Activated CD8-positive, alpha-beta memory T cell treated with anti-CD3 and anti-CD28 coated beads, Interleukin-2, amount 50 U/mL, for 48 hours (primary cell): ENCODE measurements around the gene PRKAG1.

ENCODE experiments used
- DNase-seq: peaks from one replicate; pipeline ENCODE4 v3.0.0-alpha.2; 2020

PRKAG1 gene

DNA sequence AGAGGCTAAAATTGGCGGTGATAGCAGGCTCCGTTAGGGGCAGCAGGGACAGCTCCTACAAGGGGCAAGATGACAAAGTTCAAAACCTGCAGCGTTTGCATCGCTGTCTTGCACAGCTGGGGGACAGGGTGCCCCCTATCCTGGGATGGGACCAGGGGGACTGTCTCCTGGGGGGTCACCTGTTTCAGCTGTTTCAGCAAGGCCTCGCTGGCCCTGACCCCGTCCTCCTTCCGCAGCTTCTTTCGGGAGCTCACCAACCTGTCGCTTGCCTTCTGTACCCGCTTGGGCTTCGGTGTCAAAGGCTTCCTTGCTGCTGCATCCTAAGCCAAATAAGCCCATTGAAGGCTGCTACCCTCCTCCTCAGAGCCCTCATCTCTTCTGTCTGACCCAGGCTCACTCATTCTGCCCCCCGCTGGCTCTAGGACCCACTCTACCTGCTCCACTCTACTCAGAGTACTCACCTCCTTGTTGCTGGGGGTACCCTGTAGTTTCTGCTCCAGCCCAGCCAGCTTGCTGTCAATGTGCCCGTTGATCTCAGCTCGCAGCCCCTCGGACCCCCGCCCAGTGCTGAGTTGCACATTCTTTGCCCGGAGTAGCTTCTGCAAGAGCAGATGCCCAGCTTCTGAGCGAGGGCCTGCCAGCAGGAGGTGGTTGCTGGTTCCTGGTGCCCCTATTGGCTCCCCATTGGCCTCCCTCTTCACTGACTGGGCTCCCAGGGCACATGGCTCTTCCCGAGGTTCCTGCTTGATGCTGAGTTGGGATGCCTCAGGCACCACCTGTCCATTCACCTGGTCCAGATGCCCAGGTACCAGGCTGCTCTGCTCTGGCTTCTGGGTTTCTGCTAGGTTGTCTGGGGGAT, 12.4 kb upstream of the PRKAG1 start:
- no peak for DNase-seq

DNA sequence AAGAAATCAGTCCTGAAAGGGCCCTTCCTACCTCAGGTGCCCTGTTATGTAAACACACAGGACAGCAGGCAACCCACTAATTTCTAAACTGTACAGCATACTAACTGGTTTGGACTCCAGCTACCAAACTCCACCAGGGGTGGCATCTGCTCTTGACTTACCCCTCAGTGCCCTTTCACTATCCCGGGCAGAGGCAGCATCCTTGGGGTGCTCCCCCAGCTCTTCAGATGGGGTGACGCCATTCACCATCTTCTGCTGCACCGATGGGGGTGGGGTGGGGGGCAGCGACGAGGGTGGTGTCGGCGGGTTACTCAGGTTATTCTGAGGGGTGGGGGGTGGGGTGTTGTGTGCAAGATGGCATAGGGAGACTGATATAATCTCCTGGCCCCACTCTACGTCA, 11.5 kb upstream of the PRKAG1 start:
- DNase-seq: no peak

DNA sequence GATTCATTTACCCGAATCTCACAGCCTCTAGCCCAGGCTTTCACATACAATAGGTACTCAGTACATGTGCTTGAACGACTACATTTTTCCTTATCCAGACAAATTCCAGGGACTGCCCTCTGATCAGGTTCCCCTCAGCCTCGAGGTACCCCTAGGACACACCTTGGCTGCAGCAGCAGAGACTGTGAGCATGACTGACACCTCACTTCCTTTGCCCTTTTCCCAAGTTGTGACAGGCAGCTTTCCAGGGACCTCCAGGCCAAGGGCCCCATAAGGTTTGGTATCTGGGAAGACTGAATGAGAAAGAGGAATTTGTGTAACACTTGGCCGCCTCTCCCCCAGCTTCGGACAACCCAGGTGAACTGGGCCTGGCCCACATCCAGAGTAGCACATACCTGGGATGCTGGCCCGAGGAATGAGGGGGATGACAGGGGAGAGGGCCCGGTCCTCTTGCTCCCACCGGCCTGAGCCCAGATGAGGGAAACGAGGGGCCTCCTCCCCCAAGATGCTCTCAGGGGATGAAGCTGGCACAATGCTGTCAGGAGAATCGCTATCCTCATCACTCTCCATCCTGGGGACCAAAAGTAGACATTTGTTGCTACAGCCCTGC, 10.2 kb upstream of the PRKAG1 start:
- no peak for DNase-seq

DNA sequence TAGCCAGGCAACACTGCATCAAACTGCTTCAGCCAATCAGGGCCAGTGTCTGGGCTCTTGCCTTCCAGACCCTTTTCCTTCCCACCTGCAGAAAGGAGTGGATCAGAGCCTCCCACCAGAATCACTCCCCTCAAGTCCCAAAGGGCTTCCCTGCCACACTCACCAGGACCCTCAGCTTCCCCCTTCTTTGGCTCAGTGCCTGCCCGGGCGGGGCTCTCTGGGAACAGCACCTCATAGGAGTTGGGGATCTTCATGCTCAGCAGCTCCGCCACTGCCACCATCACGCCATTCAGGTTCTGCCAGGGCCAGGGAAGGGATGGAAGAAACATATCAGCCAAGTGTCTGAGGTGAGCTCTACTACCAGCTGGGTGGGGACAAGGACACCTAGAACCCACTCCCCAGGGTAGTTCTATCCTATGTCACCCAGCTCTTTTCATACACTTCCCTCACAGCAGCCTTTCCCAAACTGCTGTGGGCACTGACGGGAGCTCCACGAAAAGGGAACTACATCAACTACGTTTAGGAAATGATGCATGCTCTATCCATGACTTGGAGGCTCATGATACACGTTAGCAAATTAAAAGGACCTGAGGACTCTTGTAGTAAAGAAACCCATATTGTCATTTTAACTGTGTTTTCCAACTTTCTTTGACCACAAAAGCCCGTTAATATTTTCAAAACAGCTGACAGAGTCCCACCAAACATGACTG, 9.4 kb upstream of the PRKAG1 start:
- peak; percentile 44 for DNase-seq

DNA sequence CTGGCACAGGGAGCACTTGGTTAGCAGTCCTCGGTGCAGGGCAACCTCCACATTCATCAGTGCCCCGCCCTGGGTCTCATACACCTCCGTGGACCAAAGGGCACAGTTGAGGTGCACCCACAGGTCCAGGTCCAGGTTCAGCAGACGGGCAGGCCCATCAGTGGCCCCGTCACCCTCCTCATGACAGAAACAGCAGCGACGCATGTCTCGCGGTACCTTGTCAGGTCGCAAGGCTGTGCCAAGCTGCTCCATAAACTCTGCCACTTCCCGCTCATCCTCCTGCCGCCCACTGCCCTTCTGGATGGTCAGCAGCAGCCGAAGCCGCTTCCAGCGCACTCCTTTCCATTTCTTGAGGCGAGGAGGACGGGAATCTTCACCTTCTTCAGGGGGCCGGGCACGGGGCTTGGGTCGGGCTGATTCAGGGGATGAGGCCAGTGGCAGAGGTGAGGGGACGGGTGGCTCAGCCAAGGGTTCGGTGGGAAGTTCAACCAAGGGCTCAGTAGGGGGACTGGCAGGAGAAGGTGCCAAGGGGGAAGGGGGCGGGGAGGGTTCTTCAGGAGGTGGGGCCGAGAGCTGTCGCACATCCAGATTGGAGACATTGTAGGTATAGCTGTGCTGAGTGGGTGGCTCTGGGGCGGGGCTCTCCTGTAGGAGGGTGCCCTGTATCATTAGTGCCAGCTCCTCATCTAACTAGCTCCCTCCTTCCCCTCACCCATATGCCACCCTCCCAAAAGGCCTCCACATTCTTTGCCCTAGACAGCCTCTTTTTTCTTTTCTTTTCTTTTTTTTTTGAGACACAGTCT, 8.3 kb upstream of the PRKAG1 start:
- peak; percentile 41 for DNase-seq

DNA sequence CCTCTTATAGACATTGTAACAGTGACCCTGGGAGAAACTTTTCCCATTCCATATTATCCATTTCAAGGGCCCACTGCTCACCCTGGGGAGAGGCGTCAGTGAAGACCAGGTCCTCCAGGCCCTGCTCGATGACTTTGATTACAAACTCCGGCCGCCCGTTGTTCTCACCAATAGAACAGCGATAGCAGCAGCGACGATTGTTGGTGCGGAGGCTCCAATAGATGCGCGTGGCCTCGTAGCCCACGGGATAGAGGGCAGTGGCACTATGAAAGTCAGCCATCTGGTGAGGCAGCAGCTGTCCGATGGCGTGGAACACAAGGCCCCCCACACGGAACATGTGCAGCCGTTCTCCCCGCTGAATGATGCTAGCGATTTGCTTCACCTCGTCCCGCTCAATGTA, 7.5 kb upstream of the PRKAG1 start:
- peak; percentile 41 for DNase-seq

DNA sequence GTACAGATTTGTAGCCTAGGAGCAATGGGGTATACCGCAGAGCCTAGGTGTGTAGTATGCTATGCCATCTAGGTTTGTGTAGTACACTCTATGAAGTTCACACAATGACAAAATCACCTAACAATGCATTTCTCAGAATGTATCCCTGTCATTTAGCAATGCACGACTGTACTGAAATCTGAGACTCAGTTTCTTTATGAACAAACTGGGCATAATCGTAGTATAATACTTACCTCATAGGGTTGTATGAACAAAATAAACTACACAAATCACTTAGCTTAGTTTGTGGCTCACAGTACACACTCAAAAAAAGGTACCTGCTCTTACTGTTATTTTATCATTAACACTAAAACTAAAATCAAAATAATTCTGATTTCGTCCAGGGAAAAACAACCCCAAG, 6.9 kb upstream of the PRKAG1 start:
- DNase-seq: no peak

DNA sequence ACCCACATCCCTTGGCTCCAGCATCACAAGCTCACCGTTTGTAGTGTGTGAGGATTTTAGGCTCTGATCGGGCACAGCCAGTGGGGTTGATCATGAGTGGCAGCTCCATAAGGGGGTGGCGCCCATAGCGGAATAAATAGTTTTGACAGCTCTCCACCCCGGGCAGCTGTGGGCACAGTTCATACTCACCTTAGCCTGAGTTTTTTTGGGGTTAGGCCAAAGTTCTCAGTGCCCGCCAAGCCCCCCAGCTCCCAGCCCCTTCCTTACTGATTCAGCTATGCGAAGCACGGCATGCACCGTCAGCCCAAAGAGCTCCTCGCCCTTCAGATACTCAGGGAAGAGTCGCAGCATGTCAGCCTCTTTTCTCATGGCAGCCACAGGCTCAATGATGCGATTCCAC, 6.0 kb upstream of the PRKAG1 start:
- DNase-seq: no peak

DNA sequence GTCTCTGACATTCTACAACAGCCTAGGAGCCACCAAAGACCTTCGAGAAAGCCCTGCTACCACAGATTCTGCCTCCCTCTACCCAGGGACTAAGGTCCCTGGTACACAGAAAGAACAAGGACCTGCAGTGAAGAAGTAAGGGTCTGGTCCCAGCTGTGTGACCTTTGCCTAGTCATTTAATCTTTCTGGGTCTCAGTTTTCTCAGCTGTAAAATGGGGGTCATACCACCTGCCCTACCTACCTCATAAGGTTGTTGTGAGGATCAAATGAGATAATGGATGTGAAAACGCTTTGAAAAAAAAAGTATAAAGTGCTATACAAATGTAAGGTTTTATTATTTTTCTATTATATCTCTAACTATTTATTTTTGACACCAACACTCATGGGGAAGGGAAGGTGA, 5.2 kb upstream of the PRKAG1 start:
- no peak for DNase-seq

DNA sequence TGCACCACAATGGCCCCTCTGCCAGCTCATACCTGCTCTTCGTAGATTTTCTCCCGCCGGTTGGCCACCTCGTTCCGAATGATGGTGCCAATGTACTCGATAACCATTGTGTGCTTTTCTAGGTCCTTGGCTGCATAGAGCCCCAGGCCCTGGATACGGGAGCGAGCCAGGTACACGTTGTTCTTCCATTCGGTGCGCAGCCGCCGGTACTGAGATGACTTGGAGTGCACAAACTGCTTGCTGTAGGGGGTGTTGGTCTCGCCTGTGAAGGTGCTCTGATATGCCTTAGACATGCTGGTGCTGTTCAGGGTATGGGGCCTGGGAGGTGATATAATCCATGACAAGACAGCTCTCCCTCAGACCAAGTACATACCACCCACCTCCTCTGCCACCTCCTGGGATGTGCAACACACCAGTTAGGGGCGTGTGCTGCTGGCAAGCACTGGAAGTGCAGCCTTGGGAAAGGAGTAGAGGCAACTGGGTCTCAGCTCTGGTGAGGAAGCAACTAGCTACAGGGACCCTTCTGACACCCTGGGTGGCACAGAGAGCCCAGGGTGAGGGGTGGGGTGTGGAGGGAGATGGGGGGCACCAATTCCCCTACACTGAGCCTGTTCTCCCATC, 4.1 kb upstream of the PRKAG1 start:
- peak; percentile 47 for DNase-seq

DNA sequence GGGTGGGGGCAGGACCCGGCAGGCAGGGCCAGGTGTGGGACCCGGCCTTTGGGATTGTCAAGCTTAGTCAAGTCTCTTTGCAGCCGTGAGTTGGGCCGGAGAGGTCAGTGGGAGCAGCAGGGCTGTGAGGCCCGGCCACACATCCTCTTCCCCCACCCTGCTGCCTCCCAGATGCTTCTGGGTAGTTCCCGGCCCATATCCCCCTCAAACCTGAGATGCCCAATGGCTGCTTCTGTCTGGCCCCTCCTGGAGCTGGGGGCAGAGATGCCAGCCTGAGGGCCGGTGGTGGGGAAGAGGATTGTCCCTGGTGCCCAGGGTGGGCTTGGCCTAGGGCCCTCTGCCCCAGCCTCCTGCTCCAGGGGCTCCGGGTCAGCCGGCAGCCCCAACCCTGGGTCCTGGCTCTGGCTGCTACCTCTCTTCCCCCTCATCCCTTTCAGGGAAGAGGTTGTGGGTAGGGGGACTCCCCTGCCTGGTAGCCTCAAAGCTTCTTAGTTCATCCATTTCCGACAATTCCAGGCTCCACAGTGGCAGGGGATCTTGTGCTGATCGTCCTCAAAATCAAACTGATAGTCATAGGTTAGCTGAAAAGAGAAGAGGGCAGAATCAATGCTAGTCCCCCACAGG, 2.8 kb upstream of the PRKAG1 start:
- DNase-seq: peak; percentile 49

DNA sequence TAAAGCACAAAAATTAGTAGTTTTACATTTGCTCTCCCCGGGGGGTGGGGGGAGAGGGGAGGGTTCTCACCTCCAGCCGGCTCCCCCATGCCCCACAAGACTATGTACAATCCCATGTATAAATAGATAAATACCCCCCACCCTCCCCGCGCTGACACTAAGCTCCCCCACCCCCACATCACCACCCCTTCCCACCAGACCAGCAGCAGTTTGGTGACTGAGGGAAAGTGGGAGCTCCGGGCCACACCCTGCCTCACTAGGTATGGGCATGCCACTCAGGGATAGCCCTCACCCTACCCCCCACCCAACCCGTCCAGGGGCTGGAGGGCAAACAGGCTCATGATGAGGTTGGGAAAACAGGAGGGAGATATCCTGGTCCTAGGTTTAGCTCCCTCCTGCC, 1.9 kb upstream of the PRKAG1 start:
- peak; percentile 44 for DNase-seq

DNA sequence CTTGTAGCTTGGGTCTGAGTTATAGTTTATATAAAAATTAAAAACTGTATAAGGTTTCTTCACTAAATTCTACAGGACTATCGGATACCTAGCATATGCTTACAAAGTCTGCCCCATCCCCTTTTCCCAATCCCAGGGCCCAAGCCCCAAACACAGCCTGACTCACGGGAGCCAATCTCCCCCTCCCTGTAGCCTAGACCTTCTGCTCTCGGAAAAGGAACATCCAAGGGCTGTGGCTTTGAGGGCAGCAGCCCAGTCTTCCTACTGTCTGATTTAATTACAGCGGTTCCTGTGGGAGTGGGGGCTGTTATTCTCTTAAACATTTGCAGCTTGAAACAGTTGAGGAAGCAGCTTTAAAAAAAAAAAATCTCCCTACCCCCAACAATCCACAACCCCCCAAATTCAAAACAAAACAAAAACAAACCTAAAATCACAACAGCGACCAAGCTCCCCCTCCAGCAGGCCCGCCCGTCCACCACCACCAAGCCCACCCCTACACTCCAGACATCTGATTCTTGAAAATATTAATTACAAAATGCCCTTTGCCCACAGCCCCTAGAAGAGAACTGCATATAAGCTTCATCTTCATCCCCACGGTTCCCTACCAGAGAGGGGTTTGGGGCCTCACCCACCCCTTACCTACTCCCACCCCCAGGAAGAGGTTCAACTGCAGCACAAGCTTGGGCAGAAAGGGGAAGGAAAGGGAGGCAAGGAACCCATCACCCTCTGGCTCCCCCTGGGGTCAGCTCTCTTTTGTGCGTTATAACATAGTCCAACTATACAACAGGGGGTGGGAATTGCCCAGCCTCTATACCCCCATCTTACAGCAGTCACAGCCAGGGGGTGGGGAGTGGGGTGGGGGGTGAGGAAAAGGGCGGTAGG, 1.1 kb upstream of the PRKAG1 start:
- peak; percentile 63 for DNase-seq

DNA sequence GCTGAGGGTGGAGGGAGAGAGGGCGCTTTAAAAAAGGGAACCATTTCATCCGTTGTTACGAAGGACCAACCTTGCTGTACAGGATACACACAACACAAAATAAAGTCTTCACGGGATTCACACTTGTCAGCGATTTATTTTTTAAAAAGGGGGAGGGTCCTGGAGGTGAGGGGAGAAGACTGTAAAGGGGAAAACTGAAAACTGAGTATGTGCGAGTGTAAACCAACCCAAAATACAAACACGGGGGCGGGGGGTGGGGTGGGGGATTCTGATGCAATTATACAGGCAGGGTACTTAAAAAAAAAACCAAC, 499 bp upstream of the PRKAG1 start:
- DNase-seq: no peak

DNA sequence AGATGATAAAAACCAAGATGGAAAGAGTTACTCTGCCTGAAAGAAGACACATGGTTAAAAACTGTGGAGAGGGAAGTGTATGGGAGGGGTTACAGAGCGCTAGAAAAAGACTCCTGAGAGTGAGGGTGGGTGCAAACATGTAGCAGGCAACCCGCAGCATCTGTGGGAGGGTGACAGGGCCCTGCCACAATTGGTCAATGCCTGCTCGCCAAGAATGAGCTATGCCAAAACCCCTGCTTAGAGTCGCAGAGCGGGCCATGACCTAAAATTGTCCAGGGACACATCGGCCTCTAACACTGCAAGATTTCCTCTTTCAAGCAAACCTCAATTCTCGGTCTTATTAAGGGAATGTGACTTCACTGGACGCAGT, 700 bp downstream of the PRKAG1 start:
- DNase-seq: peak; percentile 76

DNA sequence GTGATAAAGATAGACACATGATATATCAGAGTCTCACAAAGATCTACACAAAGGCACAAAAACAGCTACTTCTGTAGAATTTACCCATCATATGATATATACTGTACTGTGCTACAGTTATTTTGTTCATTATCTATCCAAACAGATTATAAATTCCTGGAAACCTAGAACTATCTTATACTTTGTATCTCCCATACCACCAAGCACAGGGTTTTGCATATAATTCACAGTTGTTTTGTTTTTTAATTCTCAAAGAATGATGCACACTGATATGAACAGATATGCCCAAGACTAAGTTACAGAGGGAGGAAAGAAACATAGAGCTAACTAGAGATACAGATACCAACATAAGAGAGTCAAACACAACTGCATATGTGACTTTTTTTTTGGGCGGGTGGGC, 3.4 kb downstream of the PRKAG1 start:
- DNase-seq: no peak

DNA sequence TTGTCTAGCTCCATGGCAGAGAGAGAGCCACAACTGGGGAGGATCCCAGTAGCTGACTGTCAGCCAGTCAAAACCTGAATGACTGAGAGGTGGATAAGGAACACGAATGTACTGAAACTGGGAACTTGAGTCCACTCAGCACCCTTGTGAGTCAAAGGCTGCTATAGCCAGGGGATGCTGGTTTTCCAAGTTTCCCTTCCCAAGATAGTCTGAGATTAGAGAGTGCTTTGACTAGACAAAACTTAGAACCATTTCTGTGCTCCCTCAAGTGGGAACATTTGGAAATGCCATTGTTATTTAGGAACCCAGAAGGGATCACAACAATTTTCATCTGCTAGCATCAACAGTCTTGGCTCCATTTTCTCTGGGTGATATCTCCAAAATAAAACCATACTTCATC, 4.0 kb downstream of the PRKAG1 start:
- no peak for DNase-seq

DNA sequence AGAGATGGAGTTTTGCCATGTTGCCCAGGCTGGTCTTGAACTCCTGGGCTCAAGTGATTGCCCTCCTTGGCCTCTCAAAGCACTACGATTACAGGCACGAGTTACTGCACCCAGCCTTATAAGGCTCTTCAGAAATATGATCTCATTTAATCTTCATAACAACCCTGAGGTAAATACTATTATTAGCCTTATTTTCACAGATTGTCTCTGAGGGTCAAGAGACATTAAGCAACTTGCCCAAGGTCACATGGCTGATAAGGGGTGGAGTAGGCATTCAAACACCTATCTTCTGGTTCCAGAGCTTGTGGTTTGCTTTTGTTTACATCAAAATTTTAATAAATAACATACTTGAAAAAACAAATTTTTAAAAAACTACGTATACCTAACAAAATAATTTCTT, 5.1 kb downstream of the PRKAG1 start:
- no peak for DNase-seq

DNA sequence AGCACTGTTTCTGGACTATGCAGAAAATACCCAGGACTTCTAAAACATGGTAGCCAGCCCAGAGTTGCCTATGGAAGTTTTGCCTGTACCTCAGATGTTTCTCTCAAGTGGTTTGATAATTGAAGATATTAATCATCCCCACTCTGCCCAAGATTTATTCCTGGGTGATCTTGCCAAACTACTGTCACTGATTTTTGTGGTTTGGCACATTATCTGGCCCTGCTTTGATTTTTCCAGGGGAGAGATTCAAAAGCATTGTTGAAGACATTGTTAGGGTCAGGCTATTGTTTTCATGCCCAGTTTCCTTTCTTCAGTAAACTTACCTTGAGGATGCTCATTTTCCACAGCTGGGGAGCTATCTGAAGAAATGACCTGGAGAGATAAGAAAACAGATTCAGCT, 5.8 kb downstream of the PRKAG1 start:
- DNase-seq: no peak

DNA sequence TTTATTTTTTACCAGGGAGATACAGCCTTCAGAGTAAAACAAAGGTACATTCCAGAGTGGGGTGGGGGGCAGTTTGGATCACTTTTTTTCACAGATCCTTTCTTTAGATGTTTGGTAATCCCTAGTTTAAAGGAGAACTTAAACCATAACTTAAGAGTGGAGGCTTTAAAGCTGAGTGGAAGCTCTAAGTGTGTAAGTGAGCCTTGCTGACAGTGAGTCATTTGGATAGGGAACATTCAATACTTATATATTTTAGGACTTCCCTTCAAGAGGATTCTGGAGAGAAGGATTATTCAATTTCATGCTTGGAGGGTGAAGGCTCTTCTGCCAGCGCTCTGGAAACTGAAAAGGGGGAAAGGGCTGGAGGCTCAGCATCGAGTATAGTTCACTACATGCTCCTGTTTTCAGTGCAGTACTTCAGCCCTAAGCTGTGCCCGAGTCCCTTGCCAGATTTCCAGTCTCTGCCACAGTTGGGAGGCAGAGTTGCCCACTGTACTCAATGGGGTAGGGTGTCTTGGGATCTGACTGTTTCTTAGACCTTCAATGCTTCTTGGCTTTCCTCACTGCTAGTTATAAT, 8.4 kb downstream of the PRKAG1 start:
- DNase-seq: no peak

DNA sequence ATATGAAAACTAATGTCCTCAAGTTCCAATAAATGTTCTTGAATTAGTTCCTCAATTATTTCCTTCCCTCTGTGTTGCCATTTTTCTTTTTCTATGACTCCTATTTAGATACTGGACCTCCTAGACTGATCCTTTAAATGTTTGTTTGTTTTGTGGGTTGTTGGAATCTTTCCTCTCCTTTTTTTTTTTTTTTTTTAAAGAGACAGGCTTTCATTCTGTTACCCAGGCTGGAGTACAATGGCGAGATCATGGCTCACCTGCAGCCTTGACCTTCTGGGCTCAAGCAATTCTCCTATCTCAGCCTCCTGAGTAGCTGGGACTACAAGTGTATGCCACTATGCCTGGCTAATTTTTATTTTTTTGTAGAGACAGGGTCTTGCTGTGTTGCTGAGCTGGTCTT, 9.6 kb downstream of the PRKAG1 start:
- DNase-seq: no peak
